Neuronal stem cell (in vitro differentiated cells): ENCODE data around the gene FYN.

Experiments
- DNase-seq: peaks from one replicate; pipeline ENCODE4 v3.0.0-alpha.2; 2013; ENCODE audit warnings: low spot score
- H2AFZ ChIP-seq: one replicate; pipeline ENCODE4 v1.6.1; 2013; ENCODE audit warnings: mild to moderate bottlenecking, low read length, inconsistent platforms
- H2AK5ac ChIP-seq: 2 replicates; pipeline ENCODE4 v1.6.1; 2013; ENCODE audit warnings: low read depth, mild to moderate bottlenecking, inconsistent platforms, low read length, moderate library complexity, mixed read lengths
- H2BK120ac ChIP-seq: 2 replicates; pipeline ENCODE4 v1.6.1; 2013; ENCODE audit warnings: low read depth, mild to moderate bottlenecking, inconsistent platforms, low read length, moderate library complexity, mixed read lengths
- H2BK12ac ChIP-seq: one replicate; pipeline ENCODE4 v1.6.1; 2013; ENCODE audit warnings: low read length, inconsistent platforms
- H2BK15ac ChIP-seq: 2 replicates; pipeline ENCODE4 v1.6.1; 2013; ENCODE audit warnings: mild to moderate bottlenecking, low read length, inconsistent platforms, mixed read lengths
- H2BK5ac ChIP-seq: one replicate; pipeline ENCODE4 v1.6.1; 2013; ENCODE audit warnings: inconsistent platforms, mild to moderate bottlenecking, low read length, moderate library complexity
- H3K14ac ChIP-seq: one replicate; pipeline ENCODE4 v1.6.1; 2013; ENCODE audit warnings: low read length, inconsistent platforms
- H3K18ac ChIP-seq: 2 replicates; pipeline ENCODE4 v1.6.1; 2013; ENCODE audit warnings: low read length, inconsistent platforms
- H3K23ac ChIP-seq: 2 replicates; pipeline ENCODE4 v1.6.1; 2013; ENCODE audit warnings: low read depth, mild to moderate bottlenecking, mixed read lengths, low read length, inconsistent platforms; ENCODE audit not compliant: poor library complexity
- H3K27ac ChIP-seq: replicated peaks from 3 replicates; pipeline ENCODE4 v1.5.1; 2013; ENCODE audit warnings: low read length, inconsistent platforms
- H3K27me3 ChIP-seq, 3 experiments: 2 replicates each; pipeline ENCODE4 v1.6.1; 2013; ENCODE audit warnings: low read length in 3 of 3, mild to moderate bottlenecking in 2 of 3, inconsistent platforms in 1 of 3, low read depth in 1 of 3, mixed read lengths in 1 of 3, moderate library complexity in 1 of 3; ENCODE audit not compliant: control insufficient read depth in 3 of 3, insufficient read depth in 3 of 3
- H3K36me3 ChIP-seq, 2 donors: replicated peaks in 1 of 2; 2 replicates each; pipeline ENCODE4 v1.6.1; 2013; ENCODE audit warnings: low read length in 2 of 2; ENCODE audit not compliant: control insufficient read depth in 2 of 2, insufficient read depth in 2 of 2
- H3K4ac ChIP-seq: 2 replicates; pipeline ENCODE4 v1.6.1; 2013; ENCODE audit warnings: inconsistent platforms, mild to moderate bottlenecking, low read length, moderate library complexity
- H3K4me1 ChIP-seq, 2 donors: 1 replicate in 1 of 2; 2 replicates in 1 of 2; pipeline ENCODE4 v1.6.1; 2013; ENCODE audit warnings: low read length in 2 of 2, low read depth in 1 of 2; ENCODE audit not compliant: control insufficient read depth in 2 of 2, insufficient read depth in 1 of 2
- H3K4me2 ChIP-seq: one replicate; pipeline ENCODE4 v1.6.1; 2013; ENCODE audit warnings: mild to moderate bottlenecking, low read length, inconsistent platforms; ENCODE audit not compliant: insufficient read depth, poor library complexity, severe bottlenecking
- H3K4me3 ChIP-seq, 2 donors: 2 replicates each; pipeline ENCODE4 v1.5.1; 2013; ENCODE audit warnings: low read length in 2 of 2, mild to moderate bottlenecking in 2 of 2, inconsistent platforms in 1 of 2, moderate library complexity in 1 of 2
- H3K79me1 ChIP-seq: one replicate; pipeline ENCODE4 v1.6.1; 2013; ENCODE audit warnings: low read depth, mild to moderate bottlenecking, inconsistent platforms, low read length, moderate library complexity
- H3K9ac ChIP-seq: one replicate; pipeline ENCODE4 v1.6.1; 2013; ENCODE audit warnings: mild to moderate bottlenecking, low read depth, low read length, inconsistent platforms; ENCODE audit not compliant: poor library complexity
- H3K9me3 ChIP-seq, 2 donors: replicated peaks in 1 of 2; 2 replicates each; pipeline versions ENCODE3 to v1.6.1; 2013; ENCODE audit warnings: low read length in 2 of 2, mild to moderate bottlenecking in 2 of 2, inconsistent platforms in 1 of 2, low read depth in 1 of 2, mixed read lengths in 1 of 2, moderate library complexity in 1 of 2; ENCODE audit not compliant: control insufficient read depth in 2 of 2, insufficient read depth in 1 of 2
- H4K8ac ChIP-seq: one replicate; pipeline ENCODE4 v1.6.1; 2013; ENCODE audit warnings: low read depth, mild to moderate bottlenecking, inconsistent platforms, low read length, moderate library complexity
- H4K91ac ChIP-seq: one replicate; pipeline ENCODE4 v1.6.1; 2013; ENCODE audit warnings: low read length, low read depth, mild to moderate bottlenecking, inconsistent platforms; ENCODE audit not compliant: poor library complexity
- WGBS, 2 donors: extraction: QIAGEN DNeasy Blood & Tissue Kit; methylation state at CpG; one replicate each; pipeline ENCODE4 v1.1.7; 2013; ENCODE audit warnings: missing lambda C conversion rate in 2 of 2, mixed read lengths in 1 of 2; ENCODE audit not compliant: insufficient read length in 2 of 2, insufficient replicate concordance in 1 of 2; ENCODE audit errors: extremely low coverage in 2 of 2; 5-methylcytosine and 5-hydroxymethylcytosine counted together

Gene FYN

GRCh38 chr6:111870742-111871064 lies 2.5 kb downstream of the FYN start:
- no peak overlapping the region for H2AFZ ChIP-seq
- no peak overlapping the region for H4K91ac ChIP-seq
- H3K4me3 ChIP-seq, result peak overlapping the region in 1 of 2 donors; percentile 89
- no peak for DNase-seq
- no peaks in the 10 kb centered on the region for H3K27me3 ChIP-seq
- no peak overlapping the region for H3K18ac ChIP-seq
- no peak overlapping the region for H3K9ac ChIP-seq
- H2BK120ac ChIP-seq, result no peak overlapping the region
- peaks cover 17 to 19% of the 10 kb centered on the region in 2 donors for H3K4me1 ChIP-seq
- no peak overlapping the region for H3K4ac ChIP-seq
- H2BK12ac ChIP-seq, result no peak overlapping the region
- peaks cover 3% of the 10 kb centered on the region for H3K79me1 ChIP-seq
- H3K4me2 ChIP-seq, result no peak overlapping the region
- H2BK15ac ChIP-seq, result no peak overlapping the region
- no peak overlapping the region for H3K14ac ChIP-seq
- H3K27ac ChIP-seq, result no peak overlapping the region
- H4K8ac ChIP-seq, result no peak overlapping the region
- H2AK5ac ChIP-seq, result no peak overlapping the region
- H3K36me3 ChIP-seq, result peaks cover 0 to 39% of the 10 kb centered on the region in 2 donors
- no peak overlapping the region for H3K23ac ChIP-seq
- H3K9me3 ChIP-seq, result peaks cover 0 to 8% of the 10 kb centered on the region in 2 donors
- no CpG with 5 or more reads among the region's 4 CpGs for WGBS, 2 donors
- no peak overlapping the region for H2BK5ac ChIP-seq

DNA sequence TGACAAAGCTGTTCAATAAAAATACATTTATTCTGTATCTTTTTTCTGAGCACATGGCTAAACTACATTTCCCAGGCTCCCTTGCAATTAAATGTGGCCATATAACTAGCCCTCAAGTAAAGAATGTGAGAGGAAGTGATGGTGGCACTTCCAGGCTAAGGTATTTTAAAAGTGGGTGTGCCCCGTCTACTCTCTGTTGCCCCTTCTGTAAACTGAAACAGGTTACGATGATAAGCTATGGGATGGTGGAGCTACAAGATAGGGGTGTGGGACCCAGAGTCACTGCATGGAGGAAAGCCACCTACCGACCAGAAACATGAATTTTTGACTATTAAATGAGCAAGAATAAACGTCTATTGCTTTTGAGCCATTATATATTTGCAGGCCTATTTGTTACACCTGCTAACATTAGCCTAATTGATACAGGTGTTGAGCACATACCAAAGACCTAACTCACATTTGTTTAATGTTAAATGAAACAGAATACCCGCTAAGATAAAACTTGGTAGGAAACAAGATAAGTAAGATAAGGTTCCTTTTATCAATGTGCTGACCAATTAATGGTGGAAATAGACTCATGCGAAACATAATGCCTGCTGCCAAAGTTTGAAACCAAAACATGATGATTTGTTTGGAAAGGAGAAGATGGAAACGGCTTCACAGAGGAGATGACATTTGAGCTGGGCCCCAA lies 3.1 kb downstream of the FYN start:
- Histone ChIP-seq H3K4me1 (peaks cover 17 to 19% of the 10 kb centered on the region in 2 donors), H2AFZ (no peak overlapping the region), H3K23ac (no peak overlapping the region), H3K79me1 (peaks cover 3% of the 10 kb centered on the region), H3K4ac (no peak overlapping the region), H3K4me3 (peak overlapping the region in 1 of 2 donors; percentile 89), H3K9me3 (peaks cover 0 to 8% of the 10 kb centered on the region in 2 donors), H3K18ac (no peak overlapping the region), H3K27me3 (no peaks in the 10 kb centered on the region), H4K8ac (no peak overlapping the region), H2AK5ac (no peak overlapping the region), H2BK12ac (no peak overlapping the region), H3K27ac (no peak overlapping the region), H3K4me2 (no peak overlapping the region), H2BK5ac (no peak overlapping the region), H2BK15ac (no peak overlapping the region), H4K91ac (no peak overlapping the region), H3K14ac (no peak overlapping the region), H2BK120ac (no peak overlapping the region), H3K36me3 (peaks cover 0 to 42% of the 10 kb centered on the region in 2 donors), H3K9ac (no peak overlapping the region)
- DNase-seq, result no peak
- no CpG with 5 or more reads among the region's 7 CpGs for WGBS, 2 donors

DNA sequence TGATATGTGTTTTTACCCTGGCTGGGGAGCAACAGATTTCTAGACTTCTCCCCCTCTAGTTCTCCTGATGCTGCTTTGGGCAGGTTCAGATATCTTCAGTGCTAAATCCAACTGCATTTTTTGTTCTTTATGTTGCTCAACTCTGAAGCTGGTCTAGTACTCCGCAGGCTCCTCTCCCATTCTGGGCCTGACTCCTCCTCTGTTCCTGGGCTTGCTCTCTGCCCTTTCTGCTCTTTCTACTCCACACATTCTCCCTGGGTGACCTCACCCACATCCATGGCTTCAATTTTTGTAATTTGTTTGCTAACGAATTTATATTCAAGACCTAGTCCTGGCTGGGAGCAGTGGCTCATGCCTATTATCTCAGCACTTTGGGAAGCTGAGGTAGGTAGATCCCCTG lies 6.4 kb downstream of the FYN start:
- Histone ChIP-seq H4K8ac (no peak overlapping the region), H3K27ac (no peak overlapping the region), H3K4me2 (no peak overlapping the region), H3K36me3 (peaks cover 0 to 74% of the 10 kb centered on the region in 2 donors), H4K91ac (no peak overlapping the region), H3K4ac (no peak overlapping the region), H3K4me3 (no peak overlapping the region), H3K9ac (no peak overlapping the region), H3K9me3 (peaks cover 0 to 12% of the 10 kb centered on the region in 2 donors), H3K14ac (no peak overlapping the region), H2BK5ac (no peak overlapping the region), H3K23ac (no peak overlapping the region), H2BK12ac (no peak overlapping the region), H2BK120ac (no peak overlapping the region), H3K18ac (no peak overlapping the region), H3K27me3 (no peaks in the 10 kb centered on the region), H3K4me1 (peaks cover 10 to 37% of the 10 kb centered on the region in 2 donors), H2AK5ac (peak overlapping the region; percentile 10), H2BK15ac (no peak overlapping the region), H2AFZ (no peak overlapping the region), H3K79me1 (peaks cover 3% of the 10 kb centered on the region)
- WGBS, 2 donors, result no CpG with 5 or more reads among the region's 2 CpGs
- no peak for DNase-seq

DNA sequence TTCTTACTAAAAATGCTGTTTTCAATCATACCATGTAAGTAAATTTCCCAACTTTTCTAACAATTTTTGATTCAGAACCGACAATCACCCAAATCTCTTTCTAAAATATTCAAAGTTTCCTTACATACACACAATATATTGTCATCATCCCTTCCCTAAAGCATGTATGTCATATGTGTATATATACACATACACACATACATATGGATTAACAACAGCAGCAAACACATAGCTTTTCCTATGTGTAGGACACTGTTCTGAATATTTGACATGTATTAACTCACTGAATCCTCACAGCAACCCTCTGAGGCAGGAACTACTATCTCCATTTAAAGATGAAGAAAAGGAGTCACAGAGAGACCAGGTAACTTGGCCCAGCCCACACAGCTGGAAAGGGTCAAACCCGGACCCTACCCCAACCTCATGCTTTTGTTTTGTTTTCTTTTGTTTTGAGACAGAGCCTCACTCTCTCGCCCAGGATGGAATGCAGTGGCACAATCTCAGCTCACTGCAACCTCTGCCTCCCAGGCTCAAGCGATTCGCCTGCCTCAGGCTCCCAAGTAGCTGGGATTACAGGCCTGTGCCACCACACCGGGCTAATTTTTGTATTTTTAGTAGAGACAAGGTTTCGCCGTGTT lies 7.2 kb downstream of the FYN start:
- 100% methylated on average over 1 of the region's 8 CpGs; no CpG with 5 or more reads in 1 of the 2 donors for WGBS, 2 donors
- H3K4me1 ChIP-seq, result peaks cover 14 to 38% of the 10 kb centered on the region in 2 donors
- H2AK5ac ChIP-seq, result no peak overlapping the region
- no peak overlapping the region for H2BK120ac ChIP-seq
- H3K18ac ChIP-seq, result no peak overlapping the region
- no peak overlapping the region for H3K14ac ChIP-seq
- no peak overlapping the region for H4K8ac ChIP-seq
- no peak overlapping the region for H2BK15ac ChIP-seq
- H3K23ac ChIP-seq, result no peak overlapping the region
- H2AFZ ChIP-seq, result no peak overlapping the region
- H3K27me3 ChIP-seq, result no peaks in the 10 kb centered on the region
- H3K36me3 ChIP-seq, result peaks cover 0 to 83% of the 10 kb centered on the region in 2 donors
- no peak overlapping the region for H3K4me2 ChIP-seq
- peaks cover 0 to 14% of the 10 kb centered on the region in 2 donors for H3K9me3 ChIP-seq
- H3K4me3 ChIP-seq, result no peak overlapping the region
- no peak overlapping the region for H3K27ac ChIP-seq
- no peak for DNase-seq
- H2BK12ac ChIP-seq, result no peak overlapping the region
- no peak overlapping the region for H3K4ac ChIP-seq
- H4K91ac ChIP-seq, result no peak overlapping the region
- H3K79me1 ChIP-seq, result peaks cover 3% of the 10 kb centered on the region
- no peak overlapping the region for H3K9ac ChIP-seq
- no peak overlapping the region for H2BK5ac ChIP-seq
